ENCODE measurements around the gene ATF6.
A peak's percentile ranks its signal among the peaks of the same experiment; 100 is the strongest.

The ATF6 gene

DNA sequence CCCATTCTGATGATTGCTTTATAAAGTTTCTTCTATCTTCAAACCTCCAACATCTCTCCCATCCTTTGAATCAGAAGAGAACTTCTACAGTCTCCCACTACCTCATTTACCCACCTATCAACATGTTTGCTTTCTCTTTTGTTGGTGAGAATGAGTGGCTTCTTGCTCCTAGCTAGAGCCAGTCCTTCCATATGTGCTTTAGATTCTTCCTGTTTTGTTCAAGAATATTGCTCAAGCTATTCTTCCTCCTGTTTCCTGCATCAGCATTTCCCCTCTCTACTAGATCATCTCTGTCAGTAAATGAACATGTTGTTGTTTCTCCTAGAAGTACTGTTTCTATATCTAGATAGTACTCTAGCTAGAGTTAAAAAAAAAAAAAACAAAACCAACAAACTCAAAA lies 6.3 kb downstream of the ATF6 start:
- peak; percentile 62 for DNase-seq (ENCODE audit: low read depth)
- TF ChIP-seq, protein P1, sequence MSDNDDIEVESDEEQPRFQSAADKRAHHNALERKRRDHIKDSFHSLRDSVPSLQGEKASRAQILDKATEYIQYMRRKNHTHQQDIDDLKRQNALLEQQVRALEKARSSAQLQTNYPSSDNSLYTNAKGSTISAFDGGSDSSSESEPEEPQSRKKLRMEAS (IDR thresholded peaks at IDR 0.05; ENCODE audit: low read depth, low read length), result no peak
- TF ChIP-seq MYC (IDR thresholded peaks at IDR 0.05; ENCODE audit: low read depth, low read length), result no peak
- TF ChIP-seq, protein P2, sequence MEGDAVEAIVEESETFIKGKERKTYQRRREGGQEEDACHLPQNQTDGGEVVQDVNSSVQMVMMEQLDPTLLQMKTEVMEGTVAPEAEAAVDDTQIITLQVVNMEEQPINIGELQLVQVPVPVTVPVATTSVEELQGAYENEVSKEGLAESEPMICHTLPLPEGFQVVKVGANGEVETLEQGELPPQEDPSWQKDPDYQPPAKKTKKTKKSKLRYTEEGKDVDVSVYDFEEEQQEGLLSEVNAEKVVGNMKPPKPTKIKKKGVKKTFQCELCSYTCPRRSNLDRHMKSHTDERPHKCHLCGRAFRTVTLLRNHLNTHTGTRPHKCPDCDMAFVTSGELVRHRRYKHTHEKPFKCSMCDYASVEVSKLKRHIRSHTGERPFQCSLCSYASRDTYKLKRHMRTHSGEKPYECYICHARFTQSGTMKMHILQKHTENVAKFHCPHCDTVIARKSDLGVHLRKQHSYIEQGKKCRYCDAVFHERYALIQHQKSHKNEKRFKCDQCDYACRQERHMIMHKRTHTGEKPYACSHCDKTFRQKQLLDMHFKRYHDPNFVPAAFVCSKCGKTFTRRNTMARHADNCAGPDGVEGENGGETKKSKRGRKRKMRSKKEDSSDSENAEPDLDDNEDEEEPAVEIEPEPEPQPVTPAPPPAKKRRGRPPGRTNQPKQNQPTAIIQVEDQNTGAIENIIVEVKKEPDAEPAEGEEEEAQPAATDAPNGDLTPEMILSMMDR (IDR thresholded peaks at IDR 0.05; ENCODE audit: low read depth, low read length), result no peak
- no peak for TF ChIP-seq POLR2A (IDR thresholded peaks at IDR 0.05; ENCODE audit: extremely low read depth, insufficient read length)
- no peak overlapping the region for H3K4me3 ChIP-seq (ENCODE audit: low read depth, low read length)

DNA sequence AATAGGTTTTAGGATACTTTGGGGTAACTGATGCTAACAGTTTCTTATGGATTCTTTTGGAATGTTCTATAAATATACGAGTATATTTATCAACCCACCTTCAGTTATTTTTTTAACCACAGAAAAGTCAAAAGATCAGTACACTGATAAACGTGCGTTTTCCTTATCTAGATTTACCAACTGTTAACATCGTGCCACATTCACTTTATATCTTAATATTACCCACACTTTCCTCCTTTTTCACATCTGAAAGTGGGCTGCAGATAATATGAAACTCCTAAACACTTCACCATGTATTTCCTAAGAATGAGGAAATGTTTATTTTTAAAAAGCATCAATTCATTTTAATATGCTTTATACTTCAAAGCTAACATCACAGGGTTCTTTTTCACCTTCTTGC lies 7.7 kb downstream of the ATF6 start:
- H3K4me3 ChIP-seq (ENCODE audit: low read depth, low read length), result no peak overlapping the region
- DNase-seq (ENCODE audit: low read depth), result no peak
- TF ChIP-seq MYC (IDR thresholded peaks at IDR 0.05; ENCODE audit: low read depth, low read length) (no peak), POLR2A (IDR thresholded peaks at IDR 0.05; ENCODE audit: extremely low read depth, insufficient read length) (no peak)
- TF ChIP-seq, protein P1 (IDR thresholded peaks at IDR 0.05; ENCODE audit: low read depth, low read length), result no peak
- TF ChIP-seq, protein P2 (IDR thresholded peaks at IDR 0.05; ENCODE audit: low read depth, low read length), result no peak

DNA sequence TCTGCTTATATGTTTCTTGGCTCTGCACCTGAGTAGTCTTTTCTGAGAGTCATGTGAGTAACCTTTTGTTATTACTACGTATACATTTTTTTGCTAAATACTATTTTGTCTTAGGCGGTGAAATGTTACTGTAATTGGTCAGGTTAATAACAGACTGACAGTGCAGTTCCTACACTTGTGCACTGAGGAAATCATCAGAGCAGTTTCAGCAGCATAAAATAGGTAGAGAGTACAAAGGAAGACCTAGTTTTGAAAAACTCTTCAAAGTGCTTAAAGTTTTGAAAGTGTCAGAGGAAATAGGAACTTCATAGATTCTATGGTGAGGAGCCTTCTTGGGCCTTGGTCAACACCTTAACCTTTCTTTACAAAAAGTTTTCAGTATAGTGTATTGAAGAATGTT lies 11.1 kb downstream of the ATF6 start:
- no peak overlapping the region for H3K4me3 ChIP-seq (ENCODE audit: low read depth, low read length)
- TF ChIP-seq, protein P2 (IDR thresholded peaks at IDR 0.05; ENCODE audit: low read depth, low read length), result no peak
- no peak for TF ChIP-seq MYC (IDR thresholded peaks at IDR 0.05; ENCODE audit: low read depth, low read length)
- TF ChIP-seq, protein P1 (IDR thresholded peaks at IDR 0.05; ENCODE audit: low read depth, low read length), result no peak
- no peak for TF ChIP-seq POLR2A (IDR thresholded peaks at IDR 0.05; ENCODE audit: extremely low read depth, insufficient read length)

DNA sequence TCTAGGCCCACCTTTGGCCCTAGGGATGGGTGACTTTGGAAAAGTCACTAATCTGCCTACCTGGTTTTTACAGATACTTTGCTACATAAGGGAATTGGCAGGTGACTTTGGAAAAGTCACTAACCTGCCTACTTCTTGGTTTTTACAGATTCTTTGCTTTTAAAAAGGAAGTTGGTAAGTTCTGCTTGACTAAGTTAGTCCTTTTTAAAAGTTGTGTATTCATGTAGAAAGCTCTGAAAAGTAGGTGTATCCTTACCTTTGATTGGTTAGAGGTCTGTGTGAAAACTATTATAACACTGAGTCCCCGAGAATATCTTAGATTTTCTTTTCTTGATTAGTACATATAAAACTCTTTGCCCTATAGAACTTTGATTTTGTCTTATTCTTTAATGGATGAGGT lies 12.4 kb downstream of the ATF6 start:
- TF ChIP-seq, protein P1 (IDR thresholded peaks at IDR 0.05; ENCODE audit: low read depth, low read length), result no peak
- TF ChIP-seq MYC (IDR thresholded peaks at IDR 0.05; ENCODE audit: low read depth, low read length) (no peak), POLR2A (IDR thresholded peaks at IDR 0.05; ENCODE audit: extremely low read depth, insufficient read length) (no peak)
- TF ChIP-seq, protein P2 (IDR thresholded peaks at IDR 0.05; ENCODE audit: low read depth, low read length), result no peak
- DNase-seq (ENCODE audit: low read depth), result no peak
- H3K4me3 ChIP-seq (ENCODE audit: low read depth, low read length), result no peak overlapping the region

More for the DNA sequence above, 11.1 kb downstream of the ATF6 start:
- DNase-seq (ENCODE audit: low read depth), result no peak

DNA sequence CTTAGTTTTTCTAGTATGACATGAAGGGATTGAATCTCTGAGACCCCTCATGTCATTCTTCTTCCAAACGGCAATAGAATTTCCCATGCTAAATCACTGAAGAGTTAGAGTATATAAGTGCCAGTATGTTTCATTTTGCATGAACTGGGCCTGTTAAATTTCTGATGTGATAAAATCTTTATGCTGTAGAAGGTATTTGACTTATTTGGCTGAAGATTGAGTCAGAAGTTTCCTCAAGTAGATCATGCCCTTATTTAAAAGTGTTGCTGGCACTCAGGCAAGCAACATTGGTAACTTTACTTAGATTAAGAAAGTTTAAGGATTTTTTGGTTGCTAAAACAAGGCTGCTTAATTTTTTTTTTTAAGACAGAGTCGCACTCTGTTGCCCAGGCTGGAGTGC lies 13.3 kb downstream of the ATF6 start:
- no peak for DNase-seq (ENCODE audit: low read depth)
- no peak overlapping the region for H3K4me3 ChIP-seq (ENCODE audit: low read depth, low read length)
- no peak for TF ChIP-seq MYC (IDR thresholded peaks at IDR 0.05; ENCODE audit: low read depth, low read length)
- no peak for TF ChIP-seq POLR2A (IDR thresholded peaks at IDR 0.05; ENCODE audit: extremely low read depth, insufficient read length)
- TF ChIP-seq, protein P1 (IDR thresholded peaks at IDR 0.05; ENCODE audit: low read depth, low read length), result no peak

DNA sequence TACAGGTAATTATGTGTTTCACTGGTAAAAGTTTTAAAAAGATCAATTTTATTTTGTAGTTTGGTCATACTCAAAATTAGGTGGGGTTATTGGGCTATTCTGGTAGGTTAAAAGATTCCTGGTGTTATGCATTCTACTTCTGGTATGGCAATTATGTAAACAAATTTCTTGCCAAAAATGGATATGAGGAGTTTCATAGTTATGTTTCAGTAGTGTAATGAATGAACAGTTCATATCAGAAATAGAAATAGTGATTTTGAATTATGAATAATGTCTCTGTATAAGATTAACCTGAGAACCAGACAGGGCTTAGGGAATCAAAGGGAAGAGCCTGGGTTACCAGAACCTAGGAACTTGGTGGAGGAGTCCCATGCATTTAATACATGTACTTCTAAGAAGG lies 15.9 kb downstream of the ATF6 start:
- DNase-seq (ENCODE audit: low read depth), result no peak
- H3K4me3 ChIP-seq (ENCODE audit: low read depth, low read length), result no peak overlapping the region
- TF ChIP-seq MYC (IDR thresholded peaks at IDR 0.05; ENCODE audit: low read depth, low read length) (no peak), POLR2A (IDR thresholded peaks at IDR 0.05; ENCODE audit: extremely low read depth, insufficient read length) (no peak)
- TF ChIP-seq, protein P1 (IDR thresholded peaks at IDR 0.05; ENCODE audit: low read depth, low read length), result no peak
- TF ChIP-seq, protein P2 (IDR thresholded peaks at IDR 0.05; ENCODE audit: low read depth, low read length), result no peak

Data from NB4 (cell line).